HG03135 (cell line): ENCODE results near the gene CAST.
A peak's percentile ranks its signal among the peaks of the same experiment; 100 is the strongest.

Experiments
- ATAC-seq: cut with Tn5 transposase; IDR thresholded peaks from one replicate; pipeline ENCODE4 v1.9.1; 2021; ENCODE audit warnings: mild to moderate bottlenecking, moderate library complexity; ENCODE audit not compliant: unreplicated experiment

CAST gene

GRCh38 chr5:96809921-96810320, 147.7 kb downstream of the CAST start:
- ATAC-seq, result no peak

GRCh38 chr5:96812851-96813250, 150.7 kb downstream of the CAST start:
- no peak for ATAC-seq

GRCh38 chr5:96814041-96814440, 151.9 kb downstream of the CAST start:
- no peak for ATAC-seq

GRCh38 chr5:96816411-96816939, 154.3 kb downstream of the CAST start:
- ATAC-seq, result peak; percentile 87

GRCh38 chr5:96816991-96817390, 154.8 kb downstream of the CAST start:
- ATAC-seq, result peak; percentile 41

- ATAC-seq, result no peak
Observed at GRCh38 chr5:96817506-96817905, 155.3 kb downstream of the CAST start.

GRCh38 chr5:96818125-96818788, 156.1 kb downstream of the CAST start:
- ATAC-seq, result no peak

GRCh38 chr5:96819806-96820205, 157.6 kb downstream of the CAST start:
- no peak for ATAC-seq

GRCh38 chr5:96821260-96821916, 159.2 kb downstream of the CAST start:
- no peak for ATAC-seq

GRCh38 chr5:96822686-96823459, 160.7 kb downstream of the CAST start:
- no peak for ATAC-seq

- ATAC-seq, result peak; percentile 99
Observed at GRCh38 chr5:96823900-96824380, 161.8 kb downstream of the CAST start.
